Sigmoid colon (tissue), 4 donors: ENCODE data around the gene TSSK2.

Experiments used
- CTCF ChIP-seq, 4 experiments: fragments of 450-650 bp in 3 of 4; fragments of 200-600 bp in 1 of 4; IDR thresholded peaks; one replicate each; pipeline ENCODE4 v1.5.1; 2016 to 2019; ENCODE audit warnings: antibody characterized with exemption in 4 of 4, mild to moderate bottlenecking in 3 of 4, moderate library complexity in 2 of 4
- POLR2AphosphoS5 ChIP-seq, 4 donors: sonication (generic); formaldehyde crosslinking; IDR thresholded peaks; one replicate each; pipeline ENCODE4 v1.6.1; 2017; ENCODE audit warnings: antibody characterized with exemption in 4 of 4

DNA sequence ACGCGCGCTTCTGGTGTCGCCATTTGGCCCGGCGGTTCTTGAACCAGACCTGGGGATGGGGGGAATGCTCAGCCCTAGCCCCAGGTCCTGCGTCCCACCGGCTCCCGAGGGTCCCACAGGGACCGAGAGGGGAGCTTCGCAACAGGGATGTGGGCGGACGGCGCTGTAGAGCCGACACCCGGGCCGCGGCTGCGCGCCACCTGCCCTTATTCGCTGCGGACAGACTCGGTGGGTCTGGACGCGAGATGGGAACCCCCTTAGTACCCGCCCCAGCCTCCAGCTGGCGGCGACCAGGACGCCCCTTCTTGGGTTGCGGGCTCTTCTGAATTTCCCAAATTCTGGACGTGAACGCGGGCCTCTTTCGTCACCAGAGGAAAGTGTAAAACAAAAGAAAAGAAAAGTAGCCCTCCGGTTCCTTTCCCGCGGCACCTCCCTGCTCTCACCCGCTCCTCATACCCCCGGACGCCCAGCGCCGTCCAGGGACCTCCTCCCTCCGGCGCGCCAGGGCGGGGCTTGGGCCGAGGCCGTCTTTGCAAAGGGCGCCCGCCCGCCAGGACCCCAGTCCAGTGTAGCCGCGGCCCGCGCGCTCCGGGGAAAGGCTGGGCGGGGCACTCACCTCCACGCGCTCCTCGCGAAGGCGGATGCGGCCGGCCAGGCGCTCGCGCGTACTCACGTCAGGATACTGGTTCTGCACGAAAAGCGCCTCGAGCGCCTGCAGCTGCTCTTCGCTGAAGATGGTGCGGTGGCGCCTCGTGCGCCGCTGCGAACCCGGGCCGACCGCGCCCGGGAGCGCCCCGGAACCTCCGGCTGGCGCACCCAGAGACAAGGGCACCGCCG lies 18.2 kb downstream of the TSSK2 start:
- TF ChIP-seq CTCF (IDR thresholded peaks at IDR 0.05) (no peak), POLR2AphosphoS5 (IDR thresholded peaks at IDR 0.05) (no peak)
